NT2/D1 (cell line): ENCODE results near the gene CALD1.

Source experiments
- SUZ12 ChIP-seq: IDR thresholded peaks from 2 replicates; pipeline ENCODE4 v1.6.1; 2011; ENCODE audit not compliant: insufficient read length, insufficient read depth; ENCODE audit errors: extremely low read depth
- ZNF274 ChIP-seq: IDR thresholded peaks from 2 replicates; pipeline ENCODE4 v1.6.1; 2011; ENCODE audit warnings: mild to moderate bottlenecking, low read depth, low read length

DNA sequence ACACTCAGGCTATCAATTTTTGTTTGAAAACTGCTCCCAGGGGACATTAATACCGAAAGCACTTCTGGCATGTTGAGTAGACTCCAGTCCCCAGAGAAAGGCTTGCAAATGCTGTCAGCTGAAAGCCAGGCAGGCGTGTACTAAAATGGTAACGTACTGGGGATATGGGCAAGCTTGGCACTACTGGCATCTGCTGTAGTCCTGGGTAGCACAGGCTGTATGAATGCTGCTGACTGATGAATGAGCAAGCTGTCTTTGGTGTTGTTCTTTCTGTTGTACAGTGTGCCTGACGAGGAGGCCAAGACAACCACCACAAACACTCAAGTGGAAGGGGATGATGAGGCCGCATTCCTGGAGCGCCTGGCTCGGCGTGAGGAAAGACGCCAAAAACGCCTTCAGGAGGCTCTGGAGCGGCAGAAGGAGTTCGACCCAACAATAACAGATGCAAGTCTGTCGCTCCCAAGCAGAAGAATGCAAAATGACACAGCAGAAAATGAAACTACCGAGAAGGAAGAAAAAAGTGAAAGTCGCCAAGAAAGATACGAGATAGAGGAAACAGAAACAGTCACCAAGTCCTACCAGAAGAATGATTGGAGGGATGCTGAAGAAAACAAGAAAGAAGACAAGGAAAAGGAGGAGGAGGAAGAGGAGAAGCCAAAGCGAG lies 153.4 kb downstream of the CALD1 start:
- TF ChIP-seq ZNF274 (no peak), SUZ12 (no peak)
